ENCODE data around the gene LRIT1. TPM values are rescaled to one million over a fixed set of nuclear protein-coding genes. Genes with fewer than 3 reads are reported as not detected.

Gene LRIT1
- total and polyA plus RNA-seq, 5 donors = 0.09 TPM; not detected in 4

DNA sequence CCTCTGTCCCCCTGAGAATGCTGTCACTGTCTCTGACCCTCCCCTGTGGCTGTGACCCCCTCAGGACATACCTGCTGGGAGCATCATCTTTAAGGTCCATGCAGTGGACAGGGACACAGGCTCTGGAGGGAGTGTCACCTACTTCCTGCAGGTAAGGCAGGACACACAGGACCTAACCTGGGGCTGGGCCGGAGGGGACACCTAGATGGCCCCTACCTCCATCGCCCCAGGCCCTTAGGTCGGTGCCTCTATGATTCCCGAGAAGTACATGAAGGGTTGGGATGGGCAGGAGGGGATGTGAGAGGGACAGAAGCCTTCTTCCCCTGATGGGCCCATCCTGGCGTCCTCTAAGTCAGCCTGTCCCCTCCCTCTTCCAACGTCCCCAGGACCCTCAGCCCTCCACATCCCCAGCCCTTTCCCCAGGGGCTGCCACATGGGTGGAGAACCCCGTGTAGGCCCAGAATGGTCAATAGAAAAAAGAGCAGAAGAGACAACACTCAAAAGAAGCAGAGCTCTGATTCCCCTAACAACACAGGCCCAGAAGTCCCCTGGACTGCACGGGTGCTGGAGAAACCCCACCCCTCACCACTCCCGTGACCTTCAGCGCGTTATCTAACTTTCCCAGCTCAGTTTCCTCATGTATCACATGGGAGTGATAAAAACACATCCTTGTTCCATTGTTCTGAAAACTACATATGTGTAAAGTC, 40.7 kb downstream of the LRIT1 start:
- ATAC-seq (peak in 1 of 2 donors; percentile 54), DNase-seq (no peak)
- intact Hi-C loops (cut with DNase I) = loop anchor here in 1 of 4 donors (10.0 kb wide), 1 partner anchor 56 kb away; no protein-coding TSS in a partner anchor
- no peaks in the 10 kb centered on the region for H3K27me3 ChIP-seq (ENCODE audit: control insufficient read depth, insufficient read depth)
- H3K27ac ChIP-seq (ENCODE audit: low read length) = no peak overlapping the region
- no peaks in the 10 kb centered on the region for H3K9me3 ChIP-seq (ENCODE audit: control insufficient read depth, low read length)
- no peaks in the 10 kb centered on the region for H3K4me1 ChIP-seq (ENCODE audit: control insufficient read depth, insufficient read depth, low read length)
- WGBS = 62% methylated on average over 11 of the region's 11 CpGs
- no peak overlapping the region for H3K4me3 ChIP-seq (ENCODE audit: low read length)

DNA sequence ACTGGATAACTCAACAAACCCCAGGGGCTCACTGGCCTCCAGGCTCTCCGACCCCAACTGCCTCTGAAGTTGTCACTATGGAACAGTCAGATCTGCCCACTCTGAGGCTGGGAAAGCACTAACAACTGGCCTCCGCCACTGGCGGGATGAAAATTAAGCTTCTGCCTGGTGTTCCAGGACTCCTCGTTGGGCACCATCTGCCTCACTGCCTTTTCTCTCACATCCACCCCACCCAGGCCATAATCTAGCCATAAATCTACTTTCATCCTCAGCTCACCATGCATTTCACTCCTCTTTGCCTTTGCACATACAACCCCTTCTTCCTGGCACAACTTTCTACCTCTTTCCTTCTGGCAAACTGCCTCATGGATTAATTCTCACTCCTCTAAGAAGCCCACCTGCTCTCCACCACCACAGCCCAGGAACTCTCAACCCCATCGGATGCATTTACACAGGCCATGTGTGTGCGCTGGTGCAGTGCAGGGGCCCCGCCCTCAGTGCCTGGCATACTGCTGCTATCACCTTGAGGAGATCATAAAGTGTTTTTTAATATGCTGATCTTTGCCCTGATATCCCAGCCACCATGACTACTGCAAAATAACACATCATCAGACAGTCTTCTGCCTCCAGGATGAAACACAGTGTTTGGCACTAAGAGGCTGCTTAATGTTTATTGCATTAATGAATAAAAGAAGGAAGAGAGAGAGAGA, 43.0 kb downstream of the LRIT1 start:
- Histone ChIP-seq H3K4me1 (ENCODE audit: control insufficient read depth, insufficient read depth, low read length) (no peaks in the 10 kb centered on the region), H3K27me3 (ENCODE audit: control insufficient read depth, insufficient read depth) (no peaks in the 10 kb centered on the region), H3K9me3 (ENCODE audit: control insufficient read depth, low read length) (no peaks in the 10 kb centered on the region), H3K27ac (ENCODE audit: low read length) (no peak overlapping the region), H3K4me3 (ENCODE audit: low read length) (no peak overlapping the region)
- ATAC-seq (no peak), DNase-seq (no peak)
- intact Hi-C loops (cut with DNase I) = no loop called here
- WGBS = 86% methylated on average over 7 of the region's 7 CpGs

DNA sequence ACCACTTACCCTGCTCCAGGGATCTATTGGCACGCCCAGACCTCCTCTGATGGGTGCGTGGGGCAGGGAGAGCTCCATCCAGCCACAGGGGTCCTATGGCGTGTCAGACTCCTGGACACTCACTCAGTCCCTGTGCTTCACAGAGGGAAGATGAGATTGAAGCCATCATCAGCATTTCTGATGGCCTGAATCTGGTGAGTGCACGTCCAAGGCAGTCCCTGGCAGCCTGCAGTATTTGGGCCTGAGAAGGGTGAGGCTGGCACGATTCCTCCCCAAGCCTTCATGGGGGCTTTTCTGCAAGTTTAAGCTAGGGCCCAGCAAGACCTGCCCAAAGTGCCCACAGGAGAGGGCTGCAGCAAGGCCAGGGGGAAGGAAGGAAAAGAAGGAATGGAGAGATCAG, 43.7 kb downstream of the LRIT1 start:
- H3K9me3 ChIP-seq (ENCODE audit: control insufficient read depth, low read length) = no peaks in the 10 kb centered on the region
- ATAC-seq (no peak), DNase-seq (no peak)
- 75% methylated on average over 5 of the region's 5 CpGs for WGBS
- H3K27me3 ChIP-seq (ENCODE audit: control insufficient read depth, insufficient read depth) = no peaks in the 10 kb centered on the region
- no peaks in the 10 kb centered on the region for H3K4me1 ChIP-seq (ENCODE audit: control insufficient read depth, insufficient read depth, low read length)
- intact Hi-C loops (cut with DNase I) = no loop called here
- H3K4me3 ChIP-seq (ENCODE audit: low read length) = no peak overlapping the region
- H3K27ac ChIP-seq (ENCODE audit: low read length) = no peak overlapping the region

DNA sequence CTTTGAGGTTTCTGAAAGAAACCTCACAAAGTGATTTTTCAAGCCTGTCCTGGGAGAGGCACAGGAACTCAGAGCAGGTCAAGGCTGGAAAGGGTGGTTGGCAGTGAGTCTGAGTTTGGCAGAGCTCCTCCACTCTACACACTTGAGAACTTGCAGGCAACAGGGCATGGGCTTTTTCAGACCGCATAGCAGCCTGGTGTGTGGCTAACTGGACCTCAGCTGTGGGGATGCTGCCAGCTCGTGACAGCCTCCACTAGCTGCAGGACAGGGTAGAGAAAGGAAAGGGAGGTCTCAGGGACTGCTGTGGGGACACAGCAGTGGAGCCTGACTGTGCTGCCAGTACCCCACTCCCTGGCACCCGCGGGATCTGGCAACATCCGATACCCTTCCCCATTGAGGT, 44.4 kb downstream of the LRIT1 start:
- ATAC-seq (peak in 1 of 2 donors; percentile 34), DNase-seq (no peak)
- no peaks in the 10 kb centered on the region for H3K4me1 ChIP-seq (ENCODE audit: control insufficient read depth, insufficient read depth, low read length)
- H3K9me3 ChIP-seq (ENCODE audit: control insufficient read depth, low read length) = no peaks in the 10 kb centered on the region
- H3K4me3 ChIP-seq (ENCODE audit: low read length) = no peak overlapping the region
- 45% methylated on average over 5 of the region's 5 CpGs for WGBS
- H3K27me3 ChIP-seq (ENCODE audit: control insufficient read depth, insufficient read depth) = no peaks in the 10 kb centered on the region
- H3K27ac ChIP-seq (ENCODE audit: low read length) = no peak overlapping the region
- intact Hi-C loops (cut with DNase I) = no loop called here

DNA sequence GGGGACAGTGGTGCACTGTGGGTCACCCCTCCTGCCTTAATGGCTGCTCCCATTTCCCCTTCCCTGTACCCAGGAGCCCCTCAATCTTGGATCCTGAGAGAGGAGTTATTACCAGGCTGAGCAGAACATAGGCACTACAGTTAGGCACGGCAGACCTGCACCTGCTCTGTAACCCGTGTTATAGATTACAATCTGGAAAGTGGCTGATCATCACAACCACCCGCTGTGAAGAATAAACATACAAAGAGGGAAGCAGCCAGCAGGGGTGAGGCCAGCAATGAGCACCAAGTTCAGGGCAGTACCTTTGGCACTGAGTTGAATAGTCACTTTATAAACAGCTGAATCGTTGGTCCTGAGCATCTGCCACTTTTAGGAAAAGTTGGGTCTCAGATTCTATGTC, 45.3 kb downstream of the LRIT1 start:
- no peak for ATAC-seq
- intact Hi-C loops (cut with DNase I) = no loop called here
- 31% methylated on average over 4 of the region's 4 CpGs for WGBS
- no peak overlapping the region for H3K4me3 ChIP-seq (ENCODE audit: low read length)
- no peaks in the 10 kb centered on the region for H3K4me1 ChIP-seq (ENCODE audit: control insufficient read depth, insufficient read depth, low read length)
- no peak overlapping the region for H3K27ac ChIP-seq (ENCODE audit: low read length)
- no peaks in the 10 kb centered on the region for H3K27me3 ChIP-seq (ENCODE audit: control insufficient read depth, insufficient read depth)
- H3K9me3 ChIP-seq (ENCODE audit: control insufficient read depth, low read length) = no peaks in the 10 kb centered on the region
- no peak for DNase-seq

DNA sequence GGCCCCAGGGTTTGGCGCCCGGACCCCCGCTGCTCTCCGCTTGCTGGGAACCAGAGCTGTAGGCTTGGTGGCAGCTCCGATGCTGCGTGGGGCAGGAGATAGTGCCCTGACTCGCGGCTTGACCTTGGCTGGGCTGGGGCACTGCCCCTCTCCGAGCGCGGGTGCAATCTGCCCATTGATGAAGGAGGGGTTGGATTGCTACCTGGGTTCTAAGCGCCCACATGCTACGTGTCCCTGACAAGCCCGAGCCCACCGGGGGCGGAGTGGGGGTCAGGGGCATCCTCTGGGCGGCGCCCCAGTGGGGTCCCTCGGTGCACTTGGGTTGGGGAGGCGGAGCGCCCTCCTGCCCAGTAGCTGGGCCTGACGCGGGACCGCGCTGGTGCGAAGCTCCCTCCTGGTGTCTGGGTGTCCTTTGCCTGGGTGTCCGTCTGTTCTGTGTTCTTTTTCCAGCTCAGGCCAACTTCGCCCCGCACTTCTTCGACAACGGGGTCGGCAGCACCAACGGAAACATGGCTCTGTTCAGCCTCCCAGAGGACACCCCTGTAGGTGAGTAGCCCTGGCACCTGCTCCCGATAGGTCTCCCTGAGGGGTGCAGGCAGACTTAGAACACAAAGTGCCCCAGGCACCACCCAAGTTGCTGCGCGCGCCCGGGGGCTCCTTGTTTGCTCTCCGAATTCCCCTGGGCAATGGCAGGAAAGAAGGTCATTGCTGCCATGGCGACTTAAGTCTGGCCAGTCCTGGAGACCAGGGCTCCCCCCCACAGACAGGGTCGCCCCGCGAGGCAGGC, 46.1 kb downstream of the LRIT1 start:
- intact Hi-C loops (cut with DNase I) = no loop called here
- no peaks in the 10 kb centered on the region for H3K9me3 ChIP-seq (ENCODE audit: control insufficient read depth, low read length)
- peak overlapping the region; percentile 52 for H3K4me3 ChIP-seq (ENCODE audit: low read length)
- ATAC-seq (peak in 1 of 2 donors; percentile 5), DNase-seq (no peak)
- H3K27me3 ChIP-seq (ENCODE audit: control insufficient read depth, insufficient read depth) = no peaks in the 10 kb centered on the region
- no peaks in the 10 kb centered on the region for H3K4me1 ChIP-seq (ENCODE audit: control insufficient read depth, insufficient read depth, low read length)
- H3K27ac ChIP-seq (ENCODE audit: low read length) = no peak overlapping the region
- WGBS = 18% methylated on average over 43 of the region's 43 CpGs

DNA sequence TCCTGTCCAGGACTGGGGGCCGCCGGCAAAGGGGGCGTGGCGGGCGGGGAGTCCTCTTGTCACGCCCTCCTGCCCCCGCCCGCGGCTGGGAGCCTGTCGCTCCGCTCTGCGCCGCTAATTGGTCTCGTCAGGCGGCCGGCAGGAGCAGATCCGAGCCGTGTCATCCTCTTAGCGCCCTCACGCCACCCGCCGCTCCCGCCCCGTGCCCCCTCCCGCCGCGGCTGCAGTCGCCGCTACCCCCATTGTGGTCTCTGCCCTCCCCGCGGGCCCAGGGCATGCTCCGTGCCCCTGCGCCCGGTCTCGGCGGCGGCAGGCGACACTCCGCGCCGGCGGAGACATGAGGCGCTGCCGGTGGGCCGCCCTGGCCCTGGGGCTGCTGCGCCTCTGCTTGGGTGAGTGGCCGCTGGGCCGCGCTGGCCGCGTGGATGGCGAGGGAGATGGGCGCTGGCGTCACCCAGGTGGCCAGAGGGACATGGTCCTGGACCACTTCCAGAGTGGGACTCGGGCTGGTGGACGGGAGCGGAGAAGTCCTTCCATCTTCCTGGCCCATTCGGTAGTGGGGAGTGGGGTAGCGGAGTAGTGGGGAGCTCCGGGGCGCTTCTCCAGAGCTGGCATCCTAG, 46.8 kb downstream of the LRIT1 start, which contains the start of gene CDHR1:
Gene CDHR1 (plus strand): TSS at position 114 of the 620 bp plus-strand sequence. CDS start 224 bp downstream, at position 338.
- intact Hi-C loops (cut with DNase I) = no loop called here
- H3K4me1 ChIP-seq (ENCODE audit: control insufficient read depth, insufficient read depth, low read length) = no peaks in the 10 kb centered on the region
- no peaks in the 10 kb centered on the region for H3K27me3 ChIP-seq (ENCODE audit: control insufficient read depth, insufficient read depth)
- under 1% methylated on average over 61 of the region's 61 CpGs for WGBS
- no peaks in the 10 kb centered on the region for H3K9me3 ChIP-seq (ENCODE audit: control insufficient read depth, low read length)
- no peak within 1 kb of the TSS for H3K27ac ChIP-seq (ENCODE audit: low read length)
- DNase-seq (peak; percentile 44 to 80 (median 72)), ATAC-seq (peak; percentile 65 to 80)
- H3K4me3 ChIP-seq (ENCODE audit: low read length) = peak within 1 kb of the TSS; percentile 52

DNA sequence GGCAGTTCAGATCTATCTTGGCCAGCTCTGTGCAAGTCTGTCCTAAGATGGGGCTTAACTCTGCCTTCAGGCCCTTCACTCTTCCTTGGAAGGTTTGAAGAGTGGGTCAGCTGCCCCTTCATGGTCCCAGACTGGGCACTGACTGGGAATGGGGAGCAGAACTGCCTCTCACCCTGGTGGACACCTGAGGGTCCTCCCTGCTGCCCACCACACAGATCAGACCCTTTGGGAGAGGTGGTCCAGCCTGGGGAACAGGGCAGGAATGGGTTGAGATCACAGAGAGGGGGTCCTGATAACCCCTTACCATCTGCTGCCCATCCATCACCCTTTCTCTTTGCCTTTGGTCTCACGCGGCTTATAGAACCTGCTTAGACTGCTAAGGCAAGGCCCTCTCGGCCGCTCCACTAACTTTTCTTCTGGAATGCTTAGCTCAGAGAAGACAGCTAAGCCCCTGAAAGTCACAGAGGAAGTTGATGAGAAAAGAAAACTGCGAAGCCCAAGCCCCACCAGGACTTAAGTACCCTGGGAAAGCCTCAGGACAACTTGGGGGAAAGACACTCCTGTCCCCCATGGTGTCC, 47.4 kb downstream of the LRIT1 start:
- no peak overlapping the region for H3K27ac ChIP-seq (ENCODE audit: low read length)
- DNase-seq (no peak), ATAC-seq (no peak)
- no peaks in the 10 kb centered on the region for H3K27me3 ChIP-seq (ENCODE audit: control insufficient read depth, insufficient read depth)
- no peaks in the 10 kb centered on the region for H3K4me1 ChIP-seq (ENCODE audit: control insufficient read depth, insufficient read depth, low read length)
- H3K9me3 ChIP-seq (ENCODE audit: control insufficient read depth, low read length) = no peaks in the 10 kb centered on the region
- peak overlapping the region; percentile 52 for H3K4me3 ChIP-seq (ENCODE audit: low read length)
- intact Hi-C loops (cut with DNase I) = no loop called here
- 22% methylated on average over 5 of the region's 5 CpGs for WGBS

DNA sequence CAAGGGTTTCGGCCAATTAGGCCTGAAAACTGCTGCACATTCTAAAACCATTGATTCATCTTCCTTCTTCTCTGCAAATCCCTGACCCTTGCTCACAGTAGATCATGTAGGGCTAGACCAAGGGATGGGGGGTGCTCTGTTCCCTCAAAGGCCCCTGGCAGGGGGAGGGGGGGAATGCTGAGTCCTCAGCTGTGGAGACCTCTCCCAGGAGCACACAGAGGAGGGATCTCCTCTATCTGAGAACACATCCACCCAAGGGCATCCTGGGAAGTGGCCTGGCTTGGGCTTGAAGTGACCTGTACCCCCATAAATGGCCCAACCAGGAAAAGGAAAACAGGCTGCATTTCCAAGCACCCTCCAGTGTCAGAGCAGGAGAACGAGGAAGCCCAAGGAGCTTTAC, 48.0 kb downstream of the LRIT1 start:
- intact Hi-C loops (cut with DNase I) = no loop called here
- DNase-seq = no peak
- ATAC-seq = no peak
- Histone ChIP-seq H3K9me3 (ENCODE audit: control insufficient read depth, low read length) (no peaks in the 10 kb centered on the region), H3K27ac (ENCODE audit: low read length) (no peak overlapping the region), H3K27me3 (ENCODE audit: control insufficient read depth, insufficient read depth) (no peaks in the 10 kb centered on the region), H3K4me1 (ENCODE audit: control insufficient read depth, insufficient read depth, low read length) (no peaks in the 10 kb centered on the region), H3K4me3 (ENCODE audit: low read length) (no peak overlapping the region)
- WGBS = 95% methylated on average over 2 of the region's 2 CpGs

DNA sequence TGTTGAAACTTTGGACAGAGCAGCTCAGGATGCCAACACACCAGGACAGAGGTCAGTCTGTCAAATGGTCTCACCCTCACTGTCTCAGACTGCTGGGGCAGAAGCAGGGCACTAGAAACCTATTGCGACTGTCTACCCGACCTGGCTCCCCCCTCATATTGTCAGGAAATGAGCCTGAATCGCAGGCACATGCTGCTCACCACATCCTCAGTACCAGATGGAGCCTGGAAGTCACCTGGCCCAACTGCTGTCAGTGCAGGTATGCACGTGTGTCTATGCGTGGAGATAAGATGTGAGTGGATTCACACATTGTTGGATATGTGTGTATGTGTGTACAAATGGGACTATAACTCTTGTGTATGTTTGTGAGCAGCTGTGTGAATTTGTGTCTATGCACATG, 50.2 kb downstream of the LRIT1 start:
- Histone ChIP-seq H3K27ac (ENCODE audit: low read length) (no peak overlapping the region), H3K4me1 (ENCODE audit: control insufficient read depth, insufficient read depth, low read length) (no peaks in the 10 kb centered on the region), H3K4me3 (ENCODE audit: low read length) (no peak overlapping the region), H3K9me3 (ENCODE audit: control insufficient read depth, low read length) (no peaks in the 10 kb centered on the region), H3K27me3 (ENCODE audit: control insufficient read depth, insufficient read depth) (no peaks in the 10 kb centered on the region)
- intact Hi-C loops (cut with DNase I) = no loop called here
- DNase-seq = no peak
- 75% methylated on average over 5 of the region's 5 CpGs for WGBS
- no peak for ATAC-seq
